WTC11 (cell line): ENCODE data around the gene BRPF1.

Experiments used
- AR ChIP-seq: fragments of 250-450 bp; sonication (Bioruptor Pico); IDR thresholded peaks from 2 replicates; pipeline ENCODE4 v1.9.0; 2021; ENCODE audit warnings: mild to moderate bottlenecking
- ATF2 ChIP-seq: sonication (generic); formaldehyde crosslinking; IDR thresholded peaks from 2 replicates; pipeline ENCODE4 v1.8.1; 2022; ENCODE audit warnings: low read depth, missing genetic modification reagents, borderline replicate concordance
- ATF3 ChIP-seq: sonication (generic); formaldehyde crosslinking; conservative IDR thresholded peaks from 2 replicates; pipeline ENCODE4 v1.8.1; 2022; ENCODE audit warnings: mild to moderate bottlenecking, missing genetic modification reagents
- CTCF ChIP-seq: fragments of 200-600 bp; IDR thresholded peaks from 2 replicates; pipeline ENCODE4 v1.8.0; 2022; ENCODE audit warnings: antibody characterized with exemption
- ERG ChIP-seq: fragments of 250-450 bp; sonication (Bioruptor Pico); IDR thresholded peaks from 2 replicates; pipeline ENCODE4 v1.8.0; 2021; ENCODE audit warnings: mild to moderate bottlenecking
- ESRRA ChIP-seq: sonication (generic); formaldehyde crosslinking; IDR thresholded peaks from 2 replicates; pipeline ENCODE4 v1.8.1; 2022; ENCODE audit warnings: mild to moderate bottlenecking, missing genetic modification reagents, borderline replicate concordance
- JUN ChIP-seq: sonication (generic); formaldehyde crosslinking; IDR thresholded peaks from 2 replicates; pipeline ENCODE4 v1.8.0; 2023; ENCODE audit warnings: mild to moderate bottlenecking, missing genetic modification reagents
- NR2C2 ChIP-seq: sonication (generic); formaldehyde crosslinking; IDR thresholded peaks from 2 replicates; pipeline ENCODE4 v1.8.0; 2022; ENCODE audit warnings: mild to moderate bottlenecking, missing genetic modification reagents
- TP53 ChIP-seq: sonication (generic); formaldehyde crosslinking; IDR thresholded peaks from 2 replicates; pipeline ENCODE4 v1.8.1; 2023; ENCODE audit warnings: mild to moderate bottlenecking, missing genetic modification reagents
- USF2 ChIP-seq: sonication (generic); formaldehyde crosslinking; IDR thresholded peaks from 2 replicates; pipeline ENCODE4 v1.8.1; 2023; ENCODE audit warnings: mild to moderate bottlenecking, missing genetic modification reagents, moderate library complexity
- ZBTB43 ChIP-seq: sonication (generic); formaldehyde crosslinking; IDR thresholded peaks from 2 replicates; pipeline ENCODE4 v1.8.1; 2023; ENCODE audit warnings: mild to moderate bottlenecking, missing genetic modification reagents
- ZNF138 ChIP-seq: sonication (generic); formaldehyde crosslinking; conservative IDR thresholded peaks from 2 replicates; pipeline ENCODE4 v1.8.1; 2022; ENCODE audit warnings: mild to moderate bottlenecking, moderate library complexity, missing genetic modification reagents
- ZNF317 ChIP-seq: sonication (generic); formaldehyde crosslinking; IDR thresholded peaks from 2 replicates; pipeline ENCODE4 v1.8.1; 2023; ENCODE audit warnings: low read depth, mild to moderate bottlenecking, moderate library complexity, missing genetic modification reagents, borderline replicate concordance

GRCh38 chr3:9725775-9726515, 5.6 kb upstream of the BRPF1 start:
- no peak for TF ChIP-seq JUN (CRISPR knock-in tag)
- no peak for TF ChIP-seq CTCF
- no peak for TF ChIP-seq ZBTB43
- no peak for TF ChIP-seq ERG (CRISPR knock-in tag)
- TF ChIP-seq ATF2 (CRISPR knock-in tag): no peak
- TF ChIP-seq ZNF317 (CRISPR knock-in tag): no peak
- TF ChIP-seq ATF3: no peak
- TF ChIP-seq NR2C2 (CRISPR knock-in tag): no peak
- TF ChIP-seq ZNF138 (CRISPR knock-in tag): no peak
- no peak for TF ChIP-seq TP53
- TF ChIP-seq ESRRA (CRISPR knock-in tag): no peak
- no peak for TF ChIP-seq AR (CRISPR knock-in tag)
- TF ChIP-seq USF2: no peak
